OCI-LY3 (cell line): Measurements from ENCODE around the gene CD209.

Experiments
- EZH2phosphoT487 ChIP-seq: fragments of 200-600 bp; shearing (Covaris generic); IDR thresholded peaks from 2 replicates; pipeline ENCODE4 v1.6.1; 2018; ENCODE audit warnings: antibody characterized with exemption, mixed run types, low read depth
- TF ChIP-seq, protein P1 (sequence below): fragments of 200-600, 300-600 bp; sonication (generic); IDR thresholded peaks from 2 replicates; pipeline ENCODE4 v1.5.1; 2014; ENCODE audit warnings: antibody characterized with exemption, low read length, low read depth

DNA sequence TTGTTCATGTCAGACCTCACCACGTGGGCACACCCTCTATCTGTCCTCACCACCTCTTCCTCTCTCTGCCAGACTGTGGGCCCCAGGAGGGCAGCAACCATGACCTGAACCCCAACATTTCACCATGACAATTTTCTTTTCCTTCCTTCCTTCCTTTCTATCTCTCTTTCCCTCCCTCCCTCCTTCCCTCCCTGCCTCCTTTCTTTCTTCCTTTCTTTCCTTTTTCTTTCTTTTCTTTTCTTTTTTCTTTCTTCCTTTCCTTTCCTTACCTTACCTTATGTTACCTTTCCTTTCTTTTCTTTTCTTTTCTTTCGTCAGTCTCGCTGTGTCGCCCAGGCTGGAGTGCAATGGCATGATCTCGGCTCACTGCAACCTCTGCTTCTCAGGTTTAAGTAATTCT, 36.7 kb downstream of the CD209 start:
- TF ChIP-seq, protein P1, sequence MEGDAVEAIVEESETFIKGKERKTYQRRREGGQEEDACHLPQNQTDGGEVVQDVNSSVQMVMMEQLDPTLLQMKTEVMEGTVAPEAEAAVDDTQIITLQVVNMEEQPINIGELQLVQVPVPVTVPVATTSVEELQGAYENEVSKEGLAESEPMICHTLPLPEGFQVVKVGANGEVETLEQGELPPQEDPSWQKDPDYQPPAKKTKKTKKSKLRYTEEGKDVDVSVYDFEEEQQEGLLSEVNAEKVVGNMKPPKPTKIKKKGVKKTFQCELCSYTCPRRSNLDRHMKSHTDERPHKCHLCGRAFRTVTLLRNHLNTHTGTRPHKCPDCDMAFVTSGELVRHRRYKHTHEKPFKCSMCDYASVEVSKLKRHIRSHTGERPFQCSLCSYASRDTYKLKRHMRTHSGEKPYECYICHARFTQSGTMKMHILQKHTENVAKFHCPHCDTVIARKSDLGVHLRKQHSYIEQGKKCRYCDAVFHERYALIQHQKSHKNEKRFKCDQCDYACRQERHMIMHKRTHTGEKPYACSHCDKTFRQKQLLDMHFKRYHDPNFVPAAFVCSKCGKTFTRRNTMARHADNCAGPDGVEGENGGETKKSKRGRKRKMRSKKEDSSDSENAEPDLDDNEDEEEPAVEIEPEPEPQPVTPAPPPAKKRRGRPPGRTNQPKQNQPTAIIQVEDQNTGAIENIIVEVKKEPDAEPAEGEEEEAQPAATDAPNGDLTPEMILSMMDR, result no peak
- no peak for TF ChIP-seq EZH2phosphoT487
